H1 (cell line): ENCODE results near the gene PLA1A. TPM values are rescaled to one million over a fixed set of nuclear protein-coding genes. Genes with fewer than 3 reads are reported as not detected.
"Not testable (repeated sequence)": the region's sequence is repeated elsewhere in the genome, so short reads cannot be mapped to it uniquely, and the experiment has no call there.

Experiments
- CTCF ChIA-PET: fragments of 300-600 bp; sonication (Branson Sonifier 250); formaldehyde crosslinking; loops from one replicate; lab custom pipeline; 2021; ENCODE audit not compliant: partially characterized antibody; lab: Charles Lee
- POLR2A ChIA-PET: fragments of 300-600 bp; sonication (Branson Sonifier 250); formaldehyde crosslinking; loops from one replicate; lab custom pipeline; 2021; ENCODE audit warnings: inconsistent platforms; ENCODE audit not compliant: partially characterized antibody; lab: Charles Lee
- DNase-seq, 2 experiments: peaks; one replicate each; pipeline versions ENCODE4 v3.0.0 to v3.0.0-alpha.2; 2010 to 2022; ENCODE audit warnings: low spot score in 2 of 2, low read depth in 1 of 2, mixed read lengths in 1 of 2
- FAIRE-seq: peaks from 2 replicates; lab custom pipeline; 2011; peaks lifted over from hg19 to GRCh38; lab: Jason Lieb, UNC
- H2AFZ ChIP-seq: 2 replicates; pipeline ENCODE4 v1.8.1; 2012; ENCODE audit warnings: low read length, inconsistent platforms
- H2AK5ac ChIP-seq: 2 replicates; pipeline ENCODE4 v1.6.1; 2013; ENCODE audit warnings: low read depth, low read length
- H2BK120ac ChIP-seq: replicated peaks from 2 replicates; pipeline ENCODE3; 2013; ENCODE audit warnings: low read depth, low read length, inconsistent platforms
- H2BK12ac ChIP-seq: 2 replicates; pipeline ENCODE4 v1.6.1; 2013; ENCODE audit warnings: low read depth, low read length
- H2BK15ac ChIP-seq: 2 replicates; pipeline ENCODE4 v1.6.1; 2013; ENCODE audit warnings: low read length
- H2BK20ac ChIP-seq: 2 replicates; pipeline ENCODE4 v1.6.1; 2013; ENCODE audit warnings: low read length
- H2BK5ac ChIP-seq: 2 replicates; pipeline ENCODE4 v1.6.1; 2013; ENCODE audit warnings: low read depth, low read length
- H3K14ac ChIP-seq: 2 replicates; pipeline ENCODE4 v1.6.1; 2013; ENCODE audit warnings: inconsistent platforms; ENCODE audit not compliant: insufficient read length
- H3K18ac ChIP-seq: 2 replicates; pipeline ENCODE4 v1.6.1; 2013; ENCODE audit warnings: low read length; ENCODE audit errors: extremely low read depth
- H3K23ac ChIP-seq: 2 replicates; pipeline ENCODE4 v1.6.1; 2013; ENCODE audit warnings: inconsistent platforms; ENCODE audit not compliant: insufficient read length
- H3K23me2 ChIP-seq: 2 replicates; pipeline ENCODE4 v1.6.1; 2013; ENCODE audit warnings: low read depth, low read length
- H3K27ac ChIP-seq: 2 replicates; pipeline ENCODE4 v1.6.1; 2011; ENCODE audit warnings: low read depth, low read length, inconsistent platforms
- H3K27me3 ChIP-seq, 4 experiments: replicated peaks in 1 of 4; 1 replicate in 1 of 4; 2 replicates in 3 of 4; pipeline versions ENCODE4 v1.6.1 to v1.8.1; 2011 to 2013; ENCODE audit warnings: low read length in 3 of 4, mild to moderate bottlenecking in 3 of 4, inconsistent platforms in 2 of 4, mixed read lengths in 2 of 4, moderate library complexity in 1 of 4; ENCODE audit not compliant: control insufficient read depth in 3 of 4, insufficient read depth in 3 of 4; ENCODE audit errors: extremely low read depth in 1 of 4
- H3K36me3 ChIP-seq, 4 experiments: 2 replicates each; pipeline versions ENCODE4 v1.6.1 to v1.8.1; 2011 to 2013; ENCODE audit warnings: mild to moderate bottlenecking in 4 of 4, low read length in 3 of 4, moderate library complexity in 2 of 4, control low read depth in 1 of 4, inconsistent platforms in 1 of 4; ENCODE audit not compliant: insufficient read depth in 4 of 4, control insufficient read depth in 2 of 4
- H3K4ac ChIP-seq: replicated peaks from 2 replicates; pipeline ENCODE3; 2013; ENCODE audit warnings: low read length, low read depth, mixed read lengths, inconsistent platforms; ENCODE audit not compliant: insufficient read length
- H3K4me1 ChIP-seq, 4 experiments: replicated peaks in 1 of 4; 1 replicate in 1 of 4; 2 replicates in 3 of 4; pipeline versions ENCODE4 v1.6.1 to v1.8.1; 2011 to 2013; ENCODE audit warnings: low read length in 3 of 4, inconsistent platforms in 2 of 4, mixed read lengths in 1 of 4; ENCODE audit not compliant: insufficient read depth in 4 of 4, control insufficient read depth in 3 of 4
- H3K4me2 ChIP-seq, 2 experiments: 2 replicates each; pipeline versions ENCODE4 v1.6.1 to v1.8.1; 2011 to 2013; ENCODE audit warnings: low read depth in 2 of 2, low read length in 2 of 2, control low read depth in 1 of 2, inconsistent platforms in 1 of 2, mild to moderate bottlenecking in 1 of 2; ENCODE audit not compliant: insufficient read depth in 1 of 2
- H3K4me3 ChIP-seq, 4 experiments: fragments of 200-600, 300-600 bp in 1 of 4; sonication (generic), shearing (Covaris generic), sonication (Bioruptor Twin) in 1 of 4; 2 replicates each; pipeline versions ENCODE4 v1.5.1 to v1.8.1; 2011 to 2016; ENCODE audit warnings: low read length in 4 of 4, low read depth in 3 of 4, control low read depth in 2 of 4, inconsistent platforms in 2 of 4, mild to moderate bottlenecking in 2 of 4, mixed read lengths in 1 of 4, moderate library complexity in 1 of 4; ENCODE audit not compliant: insufficient read depth in 2 of 4; ENCODE audit errors: extremely low read depth in 1 of 4
- H3K56ac ChIP-seq: replicated peaks from 2 replicates; pipeline ENCODE3; 2013; ENCODE audit warnings: low read depth, mild to moderate bottlenecking, mixed read lengths, low read length, inconsistent platforms; ENCODE audit not compliant: insufficient read length
- H3K79me1 ChIP-seq: 2 replicates; pipeline ENCODE4 v1.6.1; 2013; ENCODE audit warnings: low read depth, low read length, control low read depth
- H3K79me2 ChIP-seq, 2 experiments: 2 replicates each; pipeline versions ENCODE4 v1.6.1 to v1.8.1; 2012 to 2013; ENCODE audit warnings: low read length in 2 of 2, mild to moderate bottlenecking in 2 of 2, inconsistent platforms in 1 of 2; ENCODE audit not compliant: insufficient read depth in 2 of 2, control insufficient read depth in 1 of 2
- H3K9ac ChIP-seq, 4 experiments: replicated peaks in 1 of 4; 1 replicate in 1 of 4; 2 replicates in 3 of 4; pipeline versions ENCODE4 v1.6.1 to v1.8.1; 2011 to 2013; ENCODE audit warnings: low read depth in 3 of 4, low read length in 3 of 4, control low read depth in 2 of 4, mild to moderate bottlenecking in 2 of 4, moderate library complexity in 2 of 4, inconsistent platforms in 1 of 4; ENCODE audit errors: extremely low read depth in 1 of 4
- H3K9me3 ChIP-seq, 2 experiments: 2 replicates each; pipeline versions ENCODE4 v1.6.1 to v1.8.1; 2012 to 2013; ENCODE audit warnings: mild to moderate bottlenecking in 2 of 2, moderate library complexity in 2 of 2, control low read depth in 1 of 2, inconsistent platforms in 1 of 2, low read depth in 1 of 2, low read length in 1 of 2, mixed read lengths in 1 of 2; ENCODE audit not compliant: insufficient read depth in 2 of 2
- H4K20me1 ChIP-seq, 2 experiments: replicated peaks in 1 of 2; 2 replicates each; pipeline versions ENCODE3 to v1.8.1; 2011 to 2013; ENCODE audit warnings: inconsistent platforms in 2 of 2, low read length in 2 of 2, mild to moderate bottlenecking in 1 of 2; ENCODE audit not compliant: insufficient read depth in 2 of 2, control insufficient read depth in 1 of 2
- H4K5ac ChIP-seq: 2 replicates; pipeline ENCODE4 v1.6.1; 2013; ENCODE audit warnings: low read length, low read depth, mixed read lengths, inconsistent platforms; ENCODE audit not compliant: insufficient read length
- H4K8ac ChIP-seq: 2 replicates; pipeline ENCODE4 v1.8.0; 2013; ENCODE audit warnings: mild to moderate bottlenecking, moderate library complexity, low read length, inconsistent platforms; ENCODE audit not compliant: insufficient read depth; ENCODE audit errors: extremely low read depth
- H4K91ac ChIP-seq: replicated peaks from 2 replicates; pipeline ENCODE3; 2013; ENCODE audit warnings: low read length, mixed read lengths, inconsistent platforms; ENCODE audit not compliant: insufficient read length
- WGBS, 2 experiments: shearing (Covaris generic) in 1 of 2; methylation state at CpG; one replicate each; pipeline versions ENCODE4 v1.1.6 to v1.1.7; 2013 to 2015; ENCODE audit warnings: low lambda C conversion rate in 2 of 2, mixed read lengths in 2 of 2, inconsistent platforms in 1 of 2, low coverage in 1 of 2, missing lambda C conversion rate in 1 of 2; ENCODE audit not compliant: insufficient replicate concordance in 2 of 2, insufficient coverage in 1 of 2, insufficient read length in 1 of 2; ENCODE audit errors: extremely low coverage in 1 of 2, missing lambda C conversion rate in 1 of 2; 5-methylcytosine and 5-hydroxymethylcytosine counted together
- polyA plus RNA-seq, 7 experiments: library from polyadenylated mRNA; depleted of rRNA in 3 of 7; stranded (reverse) in 5 of 7; unstranded in 2 of 7; fragments of >200 nt in 5 of 7; fragments of 200-250 nt in 2 of 7; gene quantifications; 1 replicate in 5 of 7; 2 replicates in 1 of 7; 4 replicates in 1 of 7; pipeline versions ENCODE4 v1.2.1 to v1.2.3, GENCODE V29; 2011 to 2013; ENCODE audit warnings: missing spikeins in 2 of 7, mixed read lengths in 2 of 7
- total RNA-seq: library from RNA; stranded (reverse); fragmentation: NEBNext Ultra II Directional; extraction: Animal tissue kit (Norgen Biotek cat#: 25700); gene quantifications from 2 replicates; pipeline ENCODE4 v1.2.1, GENCODE V29; 2021

Gene PLA1A
- total and polyA plus RNA-seq, 2 of the 8 experiments (the other 6 are each of a cell fraction or from before 2014, with no cell fraction given) = not detected

GRCh38 chr3:119594929-119595328 is 2.8 kb upstream of the PLA1A start:
- H3K4ac ChIP-seq, H3K27me3 ChIP-seq, H4K8ac ChIP-seq, H3K27ac ChIP-seq, H3K36me3 ChIP-seq, H4K5ac ChIP-seq, H3K56ac ChIP-seq, H3K4me3 ChIP-seq, H2AFZ ChIP-seq, H3K14ac ChIP-seq, H4K91ac ChIP-seq, H3K9ac ChIP-seq, H3K4me2 ChIP-seq, H2BK12ac ChIP-seq, H3K9me3 ChIP-seq, DNase-seq, H3K79me1 ChIP-seq, H2BK20ac ChIP-seq, H2BK120ac ChIP-seq, H2BK5ac ChIP-seq, H2BK15ac ChIP-seq, H3K79me2 ChIP-seq, H3K23me2 ChIP-seq, H4K20me1 ChIP-seq, H2AK5ac ChIP-seq, H3K18ac ChIP-seq, FAIRE-seq, H3K4me1 ChIP-seq, H3K23ac ChIP-seq: not testable (repeated sequence)
- POLR2A ChIA-PET = interaction anchor here (1.2 kb wide), 1 partner anchor 15 kb away, joined by 3 read pairs; no protein-coding TSS in a partner anchor
- WGBS, 2 experiments = 83% methylated on average over 1 of the region's 1 CpG; no CpG with 5 or more reads in 1 of the 2 experiments
- CTCF ChIA-PET = interaction anchor here (0.6 to 2.0 kb wide), 2 partner anchors 8 to 148 kb away, joined by 3 to 4 read pairs; no protein-coding TSS in a partner anchor
